ENCODE data around the gene ACAP1.

The ACAP1 gene

DNA sequence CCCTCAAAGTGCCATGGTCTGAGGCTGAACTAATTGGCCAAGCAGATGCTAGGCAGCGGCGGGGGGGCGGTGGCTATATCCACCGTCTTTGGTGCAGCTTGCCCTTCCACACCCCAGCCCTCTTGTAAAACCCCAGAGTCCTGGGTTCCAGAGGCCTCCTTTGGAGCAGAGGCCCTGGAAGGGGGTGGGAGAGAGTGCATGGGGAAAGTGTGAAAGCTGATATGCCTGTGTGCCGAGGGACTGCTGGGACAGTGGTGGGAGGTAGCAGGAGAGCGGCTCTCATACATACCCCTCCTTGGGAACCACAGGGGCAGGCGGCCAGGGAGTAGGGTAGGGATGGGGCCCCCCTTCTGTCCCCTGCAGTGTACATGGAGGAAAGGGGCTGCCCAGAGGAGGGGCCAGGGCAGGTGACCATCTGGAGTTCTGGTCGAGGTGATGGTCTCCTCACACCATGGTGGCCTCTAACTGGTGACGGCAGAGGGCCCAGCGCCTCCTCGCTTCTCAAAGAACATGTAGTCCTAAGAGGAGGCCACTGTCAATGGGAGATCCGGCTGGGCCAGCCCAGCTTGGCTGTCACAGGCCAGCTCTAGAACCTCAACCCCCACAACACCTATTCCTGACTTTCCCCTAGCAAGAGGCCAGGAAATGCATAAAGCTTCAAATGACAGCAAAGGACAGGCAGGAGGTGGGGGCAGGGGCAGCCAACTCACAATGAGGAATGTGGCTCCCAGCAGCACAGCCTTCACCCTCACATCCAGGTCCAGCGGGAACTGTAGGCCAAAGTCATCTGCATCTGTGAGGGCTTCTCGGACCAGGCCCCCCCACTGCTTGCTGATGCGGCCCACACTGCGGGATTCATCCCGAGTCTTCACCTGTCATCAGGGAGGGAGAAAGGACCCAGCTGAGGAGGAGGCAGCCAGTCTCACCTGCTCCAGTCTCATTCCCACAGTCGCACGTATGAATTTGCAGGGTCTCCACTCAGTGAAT lies 53.9 kb downstream of the ACAP1 start:
- no peaks in the 10 kb centered on the region for H3K27me3 ChIP-seq (ENCODE audit: control insufficient read depth, low read length)
- H3K27ac ChIP-seq (ENCODE audit: low read depth, low read length) = no peak overlapping the region
- H3K9me3 ChIP-seq (ENCODE audit: control insufficient read depth, insufficient read depth, low read length) = no peaks in the 10 kb centered on the region
- no peak overlapping the region for H3K4me3 ChIP-seq (ENCODE audit: low read length)
- no peaks in the 10 kb centered on the region for H4K20me1 ChIP-seq (ENCODE audit: control insufficient read depth, insufficient read depth, low read depth, low read length)
- H3K9me2 ChIP-seq (replicated peaks; ENCODE audit: control insufficient read depth, low read length) = no peaks in the 10 kb centered on the region
- no peaks in the 10 kb centered on the region for H3K36me3 ChIP-seq (ENCODE audit: control insufficient read depth, low read length)
- TF ChIP-seq EZH2phosphoT487 (IDR thresholded peaks at IDR 0.05; ENCODE audit: borderline replicate concordance, low read length) = no peak
- TF ChIP-seq, protein P1, sequence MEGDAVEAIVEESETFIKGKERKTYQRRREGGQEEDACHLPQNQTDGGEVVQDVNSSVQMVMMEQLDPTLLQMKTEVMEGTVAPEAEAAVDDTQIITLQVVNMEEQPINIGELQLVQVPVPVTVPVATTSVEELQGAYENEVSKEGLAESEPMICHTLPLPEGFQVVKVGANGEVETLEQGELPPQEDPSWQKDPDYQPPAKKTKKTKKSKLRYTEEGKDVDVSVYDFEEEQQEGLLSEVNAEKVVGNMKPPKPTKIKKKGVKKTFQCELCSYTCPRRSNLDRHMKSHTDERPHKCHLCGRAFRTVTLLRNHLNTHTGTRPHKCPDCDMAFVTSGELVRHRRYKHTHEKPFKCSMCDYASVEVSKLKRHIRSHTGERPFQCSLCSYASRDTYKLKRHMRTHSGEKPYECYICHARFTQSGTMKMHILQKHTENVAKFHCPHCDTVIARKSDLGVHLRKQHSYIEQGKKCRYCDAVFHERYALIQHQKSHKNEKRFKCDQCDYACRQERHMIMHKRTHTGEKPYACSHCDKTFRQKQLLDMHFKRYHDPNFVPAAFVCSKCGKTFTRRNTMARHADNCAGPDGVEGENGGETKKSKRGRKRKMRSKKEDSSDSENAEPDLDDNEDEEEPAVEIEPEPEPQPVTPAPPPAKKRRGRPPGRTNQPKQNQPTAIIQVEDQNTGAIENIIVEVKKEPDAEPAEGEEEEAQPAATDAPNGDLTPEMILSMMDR (IDR thresholded peaks at IDR 0.05; ENCODE audit: low read depth, low read length, poor library complexity, severe bottlenecking) = no peak
- H3K79me2 ChIP-seq (ENCODE audit: control insufficient read depth, low read length) = peaks cover 6% of the 10 kb centered on the region; the same call in 1 of the 2 replicates
- H3K4me2 ChIP-seq (ENCODE audit: low read length) = no peak overlapping the region
- peaks cover 13% of the 10 kb centered on the region for H3K4me1 ChIP-seq (ENCODE audit: control insufficient read depth, low read length)
- peaks cover 4% of the 10 kb centered on the region; the same call in 1 of the 2 replicates for H3F3A ChIP-seq (ENCODE audit: control insufficient read depth, insufficient read depth)

DNA sequence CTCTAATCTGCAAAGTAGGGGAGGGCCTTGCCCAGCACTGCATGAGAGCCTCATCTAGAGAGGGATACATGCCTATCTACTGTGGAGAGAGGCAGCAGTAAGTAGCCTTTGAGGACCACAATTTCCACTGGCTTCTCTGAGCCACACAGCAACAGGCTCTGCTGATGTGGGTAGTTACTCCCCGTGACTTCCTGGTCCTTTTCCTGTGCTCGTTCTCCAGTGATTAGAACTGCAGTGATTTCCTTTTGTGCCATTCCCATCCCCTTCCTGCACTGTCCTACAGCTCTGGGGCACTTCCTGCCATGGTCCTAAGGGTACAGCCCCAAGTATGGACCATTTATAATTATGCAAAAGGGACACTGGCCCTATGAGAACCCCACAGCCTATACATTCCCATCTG lies 55.0 kb downstream of the ACAP1 start:
- no peaks in the 10 kb centered on the region for H3K9me2 ChIP-seq (replicated peaks; ENCODE audit: control insufficient read depth, low read length)
- H3K27me3 ChIP-seq (ENCODE audit: control insufficient read depth, low read length) = no peaks in the 10 kb centered on the region
- no peaks in the 10 kb centered on the region for H4K20me1 ChIP-seq (ENCODE audit: control insufficient read depth, insufficient read depth, low read depth, low read length)
- H3K4me3 ChIP-seq (ENCODE audit: low read length) = no peak overlapping the region
- H3K9me3 ChIP-seq (ENCODE audit: control insufficient read depth, insufficient read depth, low read length) = no peaks in the 10 kb centered on the region
- H3K4me1 ChIP-seq (ENCODE audit: control insufficient read depth, low read length) = peaks cover 14% of the 10 kb centered on the region
- peaks cover 4% of the 10 kb centered on the region; the same call in 1 of the 2 replicates for H3F3A ChIP-seq (ENCODE audit: control insufficient read depth, insufficient read depth)
- no peak overlapping the region for H3K27ac ChIP-seq (ENCODE audit: low read depth, low read length)
- H3K79me2 ChIP-seq (ENCODE audit: control insufficient read depth, low read length) = peaks cover 6% of the 10 kb centered on the region; the same call in 1 of the 2 replicates
- no peaks in the 10 kb centered on the region for H3K36me3 ChIP-seq (ENCODE audit: control insufficient read depth, low read length)
- no peak overlapping the region for H3K4me2 ChIP-seq (ENCODE audit: low read length)
- TF ChIP-seq, protein P1 (IDR thresholded peaks at IDR 0.05; ENCODE audit: low read depth, low read length, poor library complexity, severe bottlenecking) = no peak
- no peak for TF ChIP-seq EZH2phosphoT487 (IDR thresholded peaks at IDR 0.05; ENCODE audit: borderline replicate concordance, low read length)

DNA sequence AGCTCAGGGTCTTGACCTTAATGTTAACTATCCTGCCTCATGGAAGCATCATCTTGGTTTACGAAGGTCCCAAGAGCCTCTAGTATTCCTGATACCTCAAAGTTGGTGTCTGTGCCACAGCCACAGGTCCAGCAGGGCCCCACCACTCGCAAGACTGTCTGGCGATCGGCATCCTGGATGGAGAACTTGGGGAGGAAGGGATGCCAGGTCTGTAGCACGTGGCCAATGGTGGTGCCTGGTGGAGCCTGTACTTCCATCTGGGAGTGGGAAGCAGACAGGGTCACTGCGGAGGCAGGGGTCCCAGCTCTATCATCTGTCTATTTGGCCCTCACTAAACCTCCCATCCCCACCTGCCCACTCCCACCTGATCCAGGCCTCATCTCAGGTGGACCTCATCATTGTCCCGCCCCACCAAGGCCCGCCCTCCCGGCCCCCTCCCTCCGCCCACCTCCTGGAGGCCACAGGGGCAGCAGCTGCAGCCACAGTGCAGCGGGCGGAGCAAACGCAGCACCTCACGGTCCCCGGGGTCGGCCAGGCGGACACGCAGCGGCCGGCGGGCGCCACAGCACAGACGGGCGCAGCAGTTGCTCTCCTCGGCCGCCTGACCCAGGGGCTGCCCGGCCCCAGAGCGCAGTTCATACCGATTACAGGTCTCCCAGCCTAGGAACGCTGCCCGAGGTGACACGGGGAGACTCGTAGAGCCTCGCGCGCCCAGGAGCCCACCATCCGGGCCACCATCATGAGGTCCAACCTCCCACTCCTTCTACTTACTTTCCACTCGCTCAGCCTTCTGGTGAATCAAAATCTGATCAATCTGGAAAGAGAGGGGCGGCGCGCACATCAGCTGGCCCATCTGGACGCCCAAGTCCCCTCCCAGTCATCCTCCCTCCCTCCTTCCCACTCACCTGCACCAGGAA lies 56.6 kb downstream of the ACAP1 start:
- peaks cover 4% of the 10 kb centered on the region; the same call in 1 of the 2 replicates for H3F3A ChIP-seq (ENCODE audit: control insufficient read depth, insufficient read depth)
- no peaks in the 10 kb centered on the region for H4K20me1 ChIP-seq (ENCODE audit: control insufficient read depth, insufficient read depth, low read depth, low read length)
- H3K9me3 ChIP-seq (ENCODE audit: control insufficient read depth, insufficient read depth, low read length) = no peaks in the 10 kb centered on the region
- H3K79me2 ChIP-seq (ENCODE audit: control insufficient read depth, low read length) = peaks cover 6% of the 10 kb centered on the region; the same call in 1 of the 2 replicates
- peak overlapping the region; percentile 83 for H3K4me3 ChIP-seq (ENCODE audit: low read length)
- TF ChIP-seq, protein P1 (IDR thresholded peaks at IDR 0.05; ENCODE audit: low read depth, low read length, poor library complexity, severe bottlenecking) = no peak
- TF ChIP-seq EZH2phosphoT487 (IDR thresholded peaks at IDR 0.05; ENCODE audit: borderline replicate concordance, low read length) = no peak
- H3K4me1 ChIP-seq (ENCODE audit: control insufficient read depth, low read length) = peaks cover 14% of the 10 kb centered on the region
- no peaks in the 10 kb centered on the region for H3K36me3 ChIP-seq (ENCODE audit: control insufficient read depth, low read length)
- no peaks in the 10 kb centered on the region for H3K9me2 ChIP-seq (replicated peaks; ENCODE audit: control insufficient read depth, low read length)
- peak overlapping the region; percentile 90 for H3K4me2 ChIP-seq (ENCODE audit: low read length)
- no peaks in the 10 kb centered on the region for H3K27me3 ChIP-seq (ENCODE audit: control insufficient read depth, low read length)
- no peak overlapping the region for H3K27ac ChIP-seq (ENCODE audit: low read depth, low read length)

Measured in DOHH2 (cell line).